HepG2 (cell line): Measurements from ENCODE around the gene MIF. TPM values are rescaled to one million over a fixed set of nuclear protein-coding genes. Genes with fewer than 3 reads are reported as not detected.

Source experiments
- ARID2 ChIP-seq: sonication (generic); formaldehyde crosslinking; IDR thresholded peaks from 2 replicates; pipeline ENCODE4 v1.8.1; 2022; ENCODE audit warnings: mild to moderate bottlenecking, missing genetic modification reagents, borderline replicate concordance
- BRCA1 ChIP-seq: sonication (generic); formaldehyde crosslinking; IDR thresholded peaks from 2 replicates; pipeline ENCODE4 v1.4.0; 2020; ENCODE audit warnings: missing genetic modification reagents
- CENPT ChIP-seq: sonication (generic); formaldehyde crosslinking; IDR thresholded peaks from 2 replicates; pipeline ENCODE4 v1.8.0; 2022; ENCODE audit warnings: low read depth, mild to moderate bottlenecking, moderate library complexity, missing genetic modification reagents
- CHD2 ChIP-seq: IDR thresholded peaks from 2 replicates; pipeline ENCODE4 v1.6.1; 2011; ENCODE audit warnings: low read depth, low read length, improper control_type of control experiment
- HNF1B ChIP-seq: sonication (generic); formaldehyde crosslinking; IDR thresholded peaks from 2 replicates; pipeline ENCODE4 v1.5.1; 2020; ENCODE audit warnings: mild to moderate bottlenecking, moderate library complexity, missing genetic modification reagents
- IKZF5 ChIP-seq: IDR thresholded peaks from 2 replicates; pipeline ENCODE4 v1.6.1; 2018; ENCODE audit warnings: missing genetic modification reagents, mild to moderate bottlenecking, missing compliant biosample characterization
- LCORL ChIP-seq, 2 experiments: fragments of 450-650 bp in 1 of 2; sonication (generic) in 1 of 2; formaldehyde crosslinking in 1 of 2; IDR thresholded peaks; 2 replicates each; pipeline versions ENCODE4 v1.5.0 to v1.6.1; 2017 to 2020; ENCODE audit warnings: antibody characterized with exemption in 1 of 2, missing genetic modification reagents in 1 of 2
- MAZ ChIP-seq, 2 experiments: sonication (generic) in 1 of 2; formaldehyde crosslinking in 1 of 2; IDR thresholded peaks; 2 replicates each; pipeline versions ENCODE4 v1.5.0 to v1.6.1; 2012 to 2020; ENCODE audit warnings: low read depth in 2 of 2, mild to moderate bottlenecking in 2 of 2, borderline replicate concordance in 1 of 2, improper control_type of control experiment in 1 of 2, low read length in 1 of 2, missing genetic modification reagents in 1 of 2, moderate library complexity in 1 of 2
- MXD1 ChIP-seq: sonication (generic); formaldehyde crosslinking; IDR thresholded peaks from 2 replicates; pipeline ENCODE4 v1.4.0; 2020; ENCODE audit warnings: mild to moderate bottlenecking, missing genetic modification reagents
- PRPF4 ChIP-seq: fragments of 200-400 bp; formaldehyde crosslinking; IDR thresholded peaks from 2 replicates; pipeline ENCODE4 v1.6.1; 2016; ENCODE audit warnings: low read length, low read depth; ENCODE audit not compliant: poor library complexity, severe bottlenecking
- RFX1 ChIP-seq: fragments of 450-650 bp; IDR thresholded peaks from 2 replicates; pipeline ENCODE4 v1.6.1; 2017
- SIN3A ChIP-seq: IDR thresholded peaks from 2 replicates; pipeline ENCODE4 v1.6.1; 2011; ENCODE audit warnings: low read depth, mild to moderate bottlenecking, control low read depth, low read length, borderline replicate concordance
- TBX3 ChIP-seq: fragments of 450-650 bp; IDR thresholded peaks from 2 replicates; pipeline ENCODE4 v1.6.1; 2017; ENCODE audit warnings: antibody characterized with exemption, mild to moderate bottlenecking, inconsistent platforms, borderline replicate concordance
- ZBTB21 ChIP-seq: sonication (generic); formaldehyde crosslinking; IDR thresholded peaks from 2 replicates; pipeline ENCODE4 v1.4.0; 2020; ENCODE audit warnings: missing genetic modification reagents
- ZFP1 ChIP-seq: IDR thresholded peaks from 2 replicates; pipeline ENCODE4 v1.6.1; 2016
- ZFP82 ChIP-seq: sonication (generic); formaldehyde crosslinking; IDR thresholded peaks from 2 replicates; pipeline ENCODE4 v1.5.1; 2020; ENCODE audit warnings: mild to moderate bottlenecking, missing genetic modification reagents, borderline replicate concordance
- ZNF510 ChIP-seq: sonication (generic); formaldehyde crosslinking; IDR thresholded peaks from 2 replicates; pipeline ENCODE4 v1.4.0; 2020; ENCODE audit warnings: low read depth, mild to moderate bottlenecking, missing genetic modification reagents
- ZNF547 ChIP-seq: sonication (generic); formaldehyde crosslinking; IDR thresholded peaks from 2 replicates; pipeline ENCODE4 v1.5.1; 2020; ENCODE audit warnings: mild to moderate bottlenecking, missing genetic modification reagents
- ZNF709 ChIP-seq: sonication (generic); formaldehyde crosslinking; IDR thresholded peaks from 2 replicates; pipeline ENCODE4 v1.5.0; 2020; ENCODE audit warnings: mild to moderate bottlenecking, missing genetic modification reagents
- ZNF75D ChIP-seq: sonication (generic); formaldehyde crosslinking; IDR thresholded peaks from 2 replicates; pipeline ENCODE4 v1.8.1; 2023; ENCODE audit warnings: missing genetic modification reagents, mild to moderate bottlenecking, borderline replicate concordance
- ZSCAN21 ChIP-seq: sonication (generic); formaldehyde crosslinking; IDR thresholded peaks from 2 replicates; pipeline ENCODE4 v1.8.0; 2022; ENCODE audit warnings: mild to moderate bottlenecking, missing genetic modification reagents, moderate library complexity, borderline replicate concordance
- polyA plus RNA-seq, 8 experiments: library from polyadenylated mRNA; depleted of rRNA in 3 of 8; stranded (reverse) in 7 of 8; unstranded in 1 of 8; fragments of >200 nt; fragmentation: Illumina TruSeq in 4 of 8; extraction: Trizol in 4 of 8; gene quantifications; 2 replicates each; pipeline versions ENCODE4 v1.2.1 to v1.2.3, GENCODE V29; 2011 to 2016; ENCODE audit warnings: low read depth in 4 of 8, missing spikeins in 1 of 8, mixed read lengths in 1 of 8; ENCODE audit not compliant: insufficient read depth in 1 of 8
- total RNA-seq, 5 experiments: library from RNA; depleted of rRNA; stranded (reverse); fragments of >200 nt; fragmentation: Illumina TruSeq; extraction: Trizol; gene quantifications; 2 replicates each; pipeline ENCODE4 v1.2.3, GENCODE V29; 2016; ENCODE audit warnings: low read depth in 1 of 5
- TF ChIP-seq, protein P1 (sequence below): sonication (generic); formaldehyde crosslinking; IDR thresholded peaks from 2 replicates; pipeline ENCODE4 v1.4.0; 2020; ENCODE audit warnings: low read depth, mild to moderate bottlenecking, missing genetic modification reagents
- TF ChIP-seq, protein P2 (sequence below): sonication (generic); formaldehyde crosslinking; IDR thresholded peaks from 2 replicates; pipeline ENCODE4 v1.8.1; 2023; ENCODE audit warnings: mild to moderate bottlenecking, missing genetic modification reagents, borderline replicate concordance

MIF gene
- total and polyA plus RNA-seq, 2 of the 13 experiments (the other 11 are each of a cell fraction or from before 2014, with no cell fraction given), result 634 to 675 TPM

DNA sequence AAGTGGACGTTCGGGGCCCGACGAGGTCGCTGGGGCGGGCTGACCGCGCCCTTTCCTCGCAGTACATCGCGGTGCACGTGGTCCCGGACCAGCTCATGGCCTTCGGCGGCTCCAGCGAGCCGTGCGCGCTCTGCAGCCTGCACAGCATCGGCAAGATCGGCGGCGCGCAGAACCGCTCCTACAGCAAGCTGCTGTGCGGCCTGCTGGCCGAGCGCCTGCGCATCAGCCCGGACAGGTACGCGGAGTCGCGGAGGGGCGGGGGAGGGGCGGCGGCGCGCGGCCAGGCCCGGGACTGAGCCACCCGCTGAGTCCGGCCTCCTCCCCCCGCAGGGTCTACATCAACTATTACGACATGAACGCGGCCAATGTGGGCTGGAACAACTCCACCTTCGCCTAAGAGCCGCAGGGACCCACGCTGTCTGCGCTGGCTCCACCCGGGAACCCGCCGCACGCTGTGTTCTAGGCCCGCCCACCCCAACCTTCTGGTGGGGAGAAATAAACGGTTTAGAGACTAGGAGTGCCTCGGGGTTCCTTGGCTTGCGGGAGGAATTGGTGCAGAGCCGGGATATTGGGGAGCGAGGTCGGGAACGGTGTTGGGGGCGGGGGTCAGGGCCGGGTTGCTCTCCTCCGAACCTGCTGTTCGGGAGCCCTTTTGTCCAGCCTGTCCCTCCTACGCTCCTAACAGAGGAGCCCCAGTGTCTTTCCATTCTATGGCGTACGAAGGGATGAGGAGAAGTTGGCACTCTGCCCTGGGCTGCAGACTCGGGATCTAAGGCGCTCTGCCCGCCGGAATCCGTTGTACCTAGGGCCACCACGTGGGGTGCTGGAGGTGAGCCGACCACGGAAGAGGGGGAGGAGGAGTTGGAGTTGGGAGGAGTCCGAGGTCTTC lies 771 bp downstream of the MIF start (continued):
- TF ChIP-seq HNF1B (CRISPR knock-in tag) (peak; percentile 49; the same call in 1 of the 2 replicates), BRCA1 (peak; percentile 49; the same call in 1 of the 2 replicates), ZNF709 (CRISPR knock-in tag) (peak; percentile 72; the same call in 1 of the 2 replicates), CENPT (no peak), ZSCAN21 (CRISPR knock-in tag) (peak; percentile 85; the same call in 1 of the 2 replicates), LCORL (IDR thresholded peaks at IDR 0.05) (no peak), LCORL (CRISPR knock-in tag; IDR thresholded peaks at IDR 0.05) (no peak; the same call in none of the 2 replicates), ZNF75D (CRISPR knock-in tag) (peak; percentile 66; the same call in 1 of the 2 replicates), CHD2 (peak; percentile 19; the same call in 1 of the 2 replicates), ZFP1 (CRISPR knock-in tag) (peak; percentile 41; the same call in 1 of the 2 replicates), MXD1 (0 out of 2 replicates have a peak, but pooled peaks have one; percentile 22), PRPF4 (peak; percentile 6), RFX1 (no peak), ZNF510 (CRISPR knock-in tag) (0 out of 2 replicates have a peak, but pooled peaks have one; percentile 26), IKZF5 (CRISPR knock-in tag) (peak; percentile 12; the same call in 1 of the 2 replicates), TBX3 (no peak), ZBTB21 (CRISPR knock-in tag) (0 out of 2 replicates have a peak, but pooled peaks have one; percentile 30), ZNF547 (peak; percentile 61; the same call in 1 of the 2 replicates), SIN3A (peak; percentile 65; the same call in 1 of the 2 replicates), MAZ (IDR thresholded peaks at IDR 0.05; ENCODE audit: borderline replicate concordance, low read depth, low read length) (peak; percentile 43; the same call in 1 of the 2 replicates), MAZ (CRISPR knock-in tag; IDR thresholded peaks at IDR 0.05; ENCODE audit: low read depth) (0 out of 2 replicates have a peak, but pooled peaks have one; percentile 58), ARID2 (CRISPR knock-in tag) (no peak), ZFP82 (CRISPR knock-in tag) (no peak)
- TF ChIP-seq, protein P1, sequence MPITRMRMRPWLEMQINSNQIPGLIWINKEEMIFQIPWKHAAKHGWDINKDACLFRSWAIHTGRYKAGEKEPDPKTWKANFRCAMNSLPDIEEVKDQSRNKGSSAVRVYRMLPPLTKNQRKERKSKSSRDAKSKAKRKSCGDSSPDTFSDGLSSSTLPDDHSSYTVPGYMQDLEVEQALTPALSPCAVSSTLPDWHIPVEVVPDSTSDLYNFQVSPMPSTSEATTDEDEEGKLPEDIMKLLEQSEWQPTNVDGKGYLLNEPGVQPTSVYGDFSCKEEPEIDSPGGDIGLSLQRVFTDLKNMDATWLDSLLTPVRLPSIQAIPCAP, result 0 out of 2 replicates have a peak, but pooled peaks have one; percentile 63
- TF ChIP-seq, protein P2, sequence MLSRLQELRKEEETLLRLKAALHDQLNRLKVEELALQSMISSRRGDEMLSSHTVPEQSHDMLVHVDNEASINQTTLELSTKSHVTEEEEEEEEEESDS (CRISPR knock-in tag), result no peak
